HT-29 (cell line): ENCODE data around the gene TCF4. TPM values are rescaled to one million over a fixed set of nuclear protein-coding genes. Genes with fewer than 3 reads are reported as not detected.

ENCODE experiments used
- DNase-seq: peaks from one replicate; pipeline ENCODE4 v3.0.0-alpha.2; 2015; ENCODE audit warnings: low spot score
- small RNA-seq: library from RNA; depleted of rRNA; stranded (forward); fragments of <200 nt; gene quantifications from one replicate; pipeline ENCODE3, GENCODE V24; 2014
- total RNA-seq: library from RNA; depleted of rRNA; stranded (reverse); fragments of >200 nt; shearing (Covaris generic); gene quantifications from 2 replicates; pipeline ENCODE4 v1.2.3, GENCODE V29; 2014

The TCF4 gene
- total RNA-seq, 1 experiment from 2014 or later: 0.58 TPM

DNA sequence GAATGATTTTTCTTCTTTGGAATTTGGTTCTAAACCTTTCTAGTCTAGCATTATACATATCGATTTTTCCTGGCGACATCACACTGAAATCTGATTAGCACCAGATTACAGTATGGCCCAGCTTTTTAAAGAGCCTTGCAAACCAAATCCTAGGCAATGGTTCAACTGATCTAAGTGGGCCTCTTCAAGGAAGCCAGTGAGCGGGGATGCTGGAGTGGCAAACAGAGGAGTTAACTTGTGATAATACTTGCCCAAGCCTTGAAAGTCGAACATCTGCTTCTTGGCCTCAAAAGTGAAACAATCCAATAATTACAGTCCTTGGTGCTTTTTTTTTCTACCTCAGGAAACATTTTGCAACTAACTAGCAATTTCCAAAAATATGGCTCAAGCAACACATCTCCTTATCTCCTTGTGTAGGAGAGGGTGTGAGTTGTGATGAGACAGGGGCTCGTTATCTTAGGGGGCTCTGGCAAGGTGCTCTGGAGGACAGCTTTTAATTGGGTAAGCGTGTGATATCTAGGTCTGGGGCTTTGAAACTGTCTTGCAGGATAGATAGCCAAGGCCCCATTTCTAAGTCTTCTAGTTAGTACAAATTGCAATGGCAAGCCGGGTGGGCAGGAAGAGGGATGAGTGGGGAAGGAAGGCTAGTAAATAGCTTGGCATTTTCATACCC lies 388.6 kb downstream of the TCF4 start:
- DNase-seq: no peak

DNA sequence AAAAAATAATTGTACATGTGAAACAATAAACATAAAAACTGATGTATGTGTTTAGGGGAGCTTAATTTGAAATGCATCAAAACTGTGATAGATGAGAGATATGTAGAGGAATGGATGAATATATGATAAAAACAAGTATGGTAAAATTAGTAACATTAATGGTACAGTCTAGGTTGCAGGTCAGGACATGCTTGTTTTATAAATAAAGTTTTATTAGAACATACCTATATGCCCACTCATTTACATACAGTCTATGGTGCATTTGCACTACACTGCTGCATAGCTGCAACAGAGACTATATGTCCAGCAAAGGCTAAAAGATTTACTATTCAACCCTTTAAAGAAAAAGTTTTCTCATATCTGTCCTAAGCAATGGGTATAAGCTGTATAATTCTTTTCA lies 392.1 kb downstream of the TCF4 start:
- DNase-seq: no peak

DNA sequence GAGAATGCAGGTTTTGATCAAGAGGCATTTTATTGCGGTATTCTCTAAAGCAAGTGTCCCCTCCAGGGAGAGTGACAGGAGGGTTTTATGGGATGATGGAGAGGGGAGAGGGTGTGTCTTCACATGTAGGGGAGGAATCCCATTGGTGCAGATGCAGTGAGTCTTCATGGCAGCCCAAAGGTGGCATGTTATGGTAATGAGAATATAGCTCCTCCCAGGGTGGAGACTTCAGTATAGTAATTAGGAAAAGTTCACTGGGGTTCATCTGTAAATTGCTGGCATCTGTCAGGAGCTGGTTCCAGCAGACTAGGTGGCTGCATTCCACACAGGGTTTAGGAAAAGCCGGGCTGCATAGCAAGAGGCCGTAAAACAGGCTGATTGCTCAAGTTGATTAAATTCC lies 398.0 kb downstream of the TCF4 start:
- DNase-seq: peak; percentile 16

DNA sequence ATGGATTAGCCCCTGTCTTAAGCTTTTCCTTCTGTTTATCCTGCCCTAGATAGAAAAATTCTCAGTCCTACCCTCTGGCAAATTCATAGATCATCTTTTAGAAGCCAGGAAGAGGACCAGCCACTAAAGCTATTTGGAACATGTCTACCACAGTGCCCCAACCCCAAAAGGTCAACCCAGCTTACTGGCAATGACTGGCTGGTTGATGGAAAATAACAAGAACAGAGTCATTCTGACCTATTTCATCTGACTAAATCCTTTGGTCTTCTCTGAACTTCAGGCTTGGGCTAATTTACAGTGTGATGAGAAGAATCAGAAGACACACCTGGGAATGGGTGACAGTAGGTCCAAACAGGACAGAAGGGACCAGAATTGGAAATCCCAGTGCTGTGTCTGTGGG lies 401.4 kb downstream of the TCF4 start:
- DNase-seq: no peak

DNA sequence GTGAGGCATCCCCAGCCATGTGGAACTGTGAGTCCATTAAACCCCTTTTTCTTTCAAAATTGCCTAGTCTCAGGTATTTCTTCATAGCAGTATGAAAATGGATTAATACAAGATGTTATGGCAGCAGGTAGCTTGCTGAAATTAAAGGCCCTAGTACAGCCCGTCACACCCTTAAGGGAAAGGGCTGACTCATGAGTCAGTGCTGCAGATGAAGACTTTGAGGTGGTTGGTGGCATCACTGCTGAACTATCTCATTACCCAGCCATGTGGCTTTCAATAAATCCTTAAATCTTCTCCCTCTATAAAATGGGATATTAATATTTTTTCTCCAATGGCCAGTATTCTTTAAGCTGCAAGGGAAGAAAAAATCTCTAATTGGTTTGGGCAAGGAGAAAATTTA lies 402.6 kb downstream of the TCF4 start:
- no peak for DNase-seq

DNA sequence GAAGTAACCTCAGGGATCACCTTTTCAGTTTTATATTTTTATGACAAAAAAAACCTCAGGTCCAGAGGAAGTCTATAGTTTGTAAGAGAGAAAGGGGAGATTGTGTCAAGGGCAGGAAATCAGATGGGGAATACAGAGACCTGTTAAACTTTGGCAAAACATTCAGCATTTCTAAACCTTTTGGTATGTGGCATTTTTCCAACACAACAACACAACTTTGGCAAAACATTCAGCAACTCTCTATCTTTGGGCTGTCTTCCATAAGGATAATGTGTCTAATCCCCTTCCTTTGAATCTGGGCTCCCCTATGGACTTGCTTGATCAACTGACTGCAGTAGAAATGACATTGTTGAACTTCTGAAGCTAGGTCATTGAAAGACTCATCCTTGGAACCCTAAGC lies 408.2 kb downstream of the TCF4 start:
- DNase-seq: no peak

DNA sequence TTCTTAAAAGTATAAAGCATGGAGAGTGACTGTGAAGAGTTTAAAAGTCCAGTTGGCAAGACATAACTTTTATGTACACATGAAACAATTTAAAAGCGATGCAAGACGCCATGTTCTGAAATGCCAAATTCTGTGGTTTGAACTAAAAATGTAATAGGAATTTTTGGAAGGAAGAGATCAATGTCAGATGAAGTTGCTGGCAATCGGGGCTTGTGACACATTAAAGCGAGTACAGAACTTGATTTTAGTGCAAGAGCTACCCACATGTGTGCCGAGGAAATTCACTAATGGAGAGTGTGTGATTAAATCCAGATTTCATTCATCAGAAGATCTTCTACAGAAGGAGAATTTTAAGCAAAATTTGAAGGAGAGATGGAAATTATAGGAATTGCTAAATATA lies 408.6 kb downstream of the TCF4 start:
- DNase-seq: no peak

DNA sequence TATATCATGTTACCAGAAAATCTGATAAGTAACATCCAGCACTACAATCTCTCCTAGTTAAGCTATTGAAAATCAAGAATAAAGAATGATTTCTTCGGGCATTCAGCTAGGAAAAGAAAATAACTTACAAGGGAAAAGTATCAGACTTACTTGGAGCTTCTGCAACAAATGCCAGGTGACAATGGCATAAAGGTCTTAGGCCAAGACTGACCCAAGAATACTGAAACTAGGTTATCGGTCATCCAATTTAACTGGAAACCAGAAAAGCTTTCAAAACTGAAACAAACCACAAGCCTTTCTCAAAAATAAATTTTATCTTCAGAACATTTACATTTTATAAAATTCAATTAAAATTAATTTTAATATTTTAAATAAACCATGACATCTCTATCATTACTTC lies 414.7 kb downstream of the TCF4 start:
- DNase-seq: no peak

Small RNA genes lying within 50 kb of the gene (small RNA-seq; reads per million reads assigned to genes)
- gene MIR4529: not detected
